IMR-90 (cell line): ENCODE data around the gene SPHK1. TPM values are rescaled to one million over a fixed set of nuclear protein-coding genes. Genes with fewer than 3 reads are reported as not detected.

Experiments
- ATAC-seq: fragments of 200-7000 bp; cut with Tn5 transposase; 2 replicates; pipeline ENCODE4 v1.9.1; 2020; ENCODE audit warnings: low read depth, mild to moderate bottlenecking, moderate library complexity
- BruUV-seq: library from RNA; stranded (reverse); fragments of 400-500 nt; replicated peaks from 2 replicates; lab custom pipeline; 2021; lab: Mats Ljungman, UMichigan
- CTCF ChIA-PET: fragments of 300-600 bp; formaldehyde crosslinking; extraction: SDS; loops from one replicate; lab custom pipeline; 2021; ENCODE audit warnings: antibody characterized with exemption; lab: Yijun Ruan, JAX
- POLR2A ChIA-PET: fragments of 300-600 bp; sonication (Branson Sonifier 250); formaldehyde crosslinking; loops from one replicate; lab custom pipeline; 2022; ENCODE audit warnings: antibody characterized with exemption; ENCODE audit not compliant: unreplicated experiment; lab: Charles Lee
- DNase-seq: peaks from one replicate; pipeline ENCODE4 v3.0.0; 2013
- H2AFZ ChIP-seq: replicated peaks from 2 replicates; pipeline ENCODE3; 2013; ENCODE audit warnings: low read length, mild to moderate bottlenecking; ENCODE audit not compliant: poor library complexity
- H2AK5ac ChIP-seq: 2 replicates; pipeline ENCODE4 v1.6.1; 2013; ENCODE audit warnings: low read depth, low read length, inconsistent platforms
- H2AK9ac ChIP-seq: replicated peaks from 2 replicates; pipeline ENCODE3; 2013; ENCODE audit warnings: mild to moderate bottlenecking, low read depth, low read length, moderate library complexity; ENCODE audit not compliant: poor library complexity
- H2BK120ac ChIP-seq: 2 replicates; pipeline ENCODE4 v1.6.1; 2013; ENCODE audit warnings: low read depth, low read length, inconsistent platforms
- H2BK15ac ChIP-seq: 3 replicates; pipeline ENCODE4 v1.6.1; 2013; ENCODE audit warnings: low read depth, low read length, inconsistent platforms
- H2BK20ac ChIP-seq: 2 replicates; pipeline ENCODE4 v1.6.1; 2013; ENCODE audit warnings: low read depth, mild to moderate bottlenecking, inconsistent platforms, low read length, moderate library complexity
- H2BK5ac ChIP-seq: 2 replicates; pipeline ENCODE4 v1.6.1; 2013; ENCODE audit warnings: mild to moderate bottlenecking, low read depth, low read length, inconsistent platforms; ENCODE audit not compliant: poor library complexity, severe bottlenecking
- H3K14ac ChIP-seq: replicated peaks from 2 replicates; pipeline ENCODE4 v1.6.1; 2013; ENCODE audit warnings: low read depth, low read length, inconsistent platforms
- H3K18ac ChIP-seq: 2 replicates; pipeline ENCODE4 v1.6.1; 2013; ENCODE audit warnings: low read depth, low read length, control low read depth
- H3K23ac ChIP-seq: 2 replicates; pipeline ENCODE4 v1.6.1; 2013; ENCODE audit warnings: low read depth, low read length, inconsistent platforms
- H3K27ac ChIP-seq: 2 replicates; pipeline ENCODE4 v1.5.1; 2013; ENCODE audit warnings: mild to moderate bottlenecking, control low read depth, low read length; ENCODE audit not compliant: insufficient read depth
- H3K27me3 ChIP-seq: 2 replicates; pipeline ENCODE4 v1.6.1; 2013; ENCODE audit warnings: low read length; ENCODE audit not compliant: control insufficient read depth, insufficient read depth
- H3K36me3 ChIP-seq: 2 replicates; pipeline ENCODE4 v1.6.1; 2013; ENCODE audit warnings: low read length, mixed read lengths; ENCODE audit not compliant: control insufficient read depth, insufficient read depth
- H3K4ac ChIP-seq: 2 replicates; pipeline ENCODE4 v1.6.1; 2013; ENCODE audit warnings: low read depth, low read length, inconsistent platforms
- H3K4me1 ChIP-seq: 2 replicates; pipeline ENCODE4 v1.6.1; 2013; ENCODE audit warnings: low read length, mixed read lengths; ENCODE audit not compliant: control insufficient read depth, insufficient read depth
- H3K4me2 ChIP-seq: 2 replicates; pipeline ENCODE4 v1.6.1; 2013; ENCODE audit warnings: low read depth, mild to moderate bottlenecking, control low read depth, low read length, moderate library complexity
- H3K4me3 ChIP-seq: 2 replicates; pipeline ENCODE4 v1.5.1; 2013; ENCODE audit warnings: low read depth, mild to moderate bottlenecking, control low read depth, low read length, moderate library complexity; ENCODE audit not compliant: insufficient read depth
- H3K56ac ChIP-seq: 2 replicates; pipeline ENCODE4 v1.6.1; 2013; ENCODE audit warnings: low read length, inconsistent platforms; ENCODE audit not compliant: insufficient read depth; ENCODE audit errors: extremely low read depth
- H3K79me1 ChIP-seq, 2 experiments: 2 replicates each; pipeline ENCODE4 v1.6.1; 2013; ENCODE audit warnings: low read length in 2 of 2, inconsistent platforms in 1 of 2, low read depth in 1 of 2
- H3K9ac ChIP-seq: 2 replicates; pipeline ENCODE4 v1.6.1; 2013; ENCODE audit warnings: low read depth, low read length, control low read depth
- H3K9me1 ChIP-seq: 2 replicates; pipeline ENCODE4 v1.6.1; 2013; ENCODE audit warnings: low read length, inconsistent platforms; ENCODE audit not compliant: insufficient read depth
- H3K9me3 ChIP-seq: 2 replicates; pipeline ENCODE4 v1.6.1; 2013; ENCODE audit warnings: low read length; ENCODE audit not compliant: control insufficient read depth, insufficient read depth
- H4K20me1 ChIP-seq: 2 replicates; pipeline ENCODE4 v1.6.1; 2013; ENCODE audit warnings: low read length, inconsistent platforms; ENCODE audit not compliant: insufficient read depth
- H4K5ac ChIP-seq: 2 replicates; pipeline ENCODE4 v1.6.1; 2013; ENCODE audit warnings: mild to moderate bottlenecking, low read depth, low read length, control low read depth
- H4K8ac ChIP-seq, 2 experiments: 2 replicates each; pipeline ENCODE4 v1.6.1; 2013; ENCODE audit warnings: low read depth in 2 of 2, low read length in 2 of 2, control low read depth in 1 of 2, inconsistent platforms in 1 of 2
- H4K91ac ChIP-seq: 2 replicates; pipeline ENCODE4 v1.6.1; 2013; ENCODE audit warnings: low read depth, low read length, inconsistent platforms; ENCODE audit not compliant: insufficient read depth
- BHLHE40 ChIP-seq: fragments of 150-350 bp; IDR thresholded peaks from 2 replicates; pipeline ENCODE4 v1.6.1; 2016; ENCODE audit warnings: mild to moderate bottlenecking, low read depth, low read length
- CEBPB ChIP-seq: IDR thresholded peaks from 2 replicates; pipeline ENCODE4 v1.6.1; 2012; ENCODE audit warnings: low read depth, low read length, improper control_type of control experiment
- ELK1 ChIP-seq: fragments of 150-350 bp; IDR thresholded peaks from 2 replicates; pipeline ENCODE4 v1.6.1; 2016; ENCODE audit warnings: low read depth, mild to moderate bottlenecking, low read length, moderate library complexity, borderline replicate concordance
- MAFK ChIP-seq: IDR thresholded peaks from 2 replicates; pipeline ENCODE4 v1.6.1; 2012; ENCODE audit warnings: low read depth, low read length, improper control_type of control experiment
- MAZ ChIP-seq: IDR thresholded peaks from 2 replicates; pipeline ENCODE4 v1.6.1; 2012; ENCODE audit warnings: low read depth, mild to moderate bottlenecking, low read length, improper control_type of control experiment, moderate library complexity, borderline replicate concordance
- MXI1 ChIP-seq: IDR thresholded peaks from 2 replicates; pipeline ENCODE4 v1.6.1; 2012; ENCODE audit warnings: low read depth, mild to moderate bottlenecking, low read length, moderate library complexity, borderline replicate concordance
- NFE2L2 ChIP-seq: fragments of 150-350 bp; IDR thresholded peaks from 2 replicates; pipeline ENCODE4 v1.6.1; 2016; ENCODE audit warnings: low read depth, mild to moderate bottlenecking, low read length
- POLR2A ChIP-seq: IDR thresholded peaks from 2 replicates; pipeline ENCODE4 v1.6.1; 2012; ENCODE audit warnings: mild to moderate bottlenecking, low read depth, low read length
- RAD21 ChIP-seq: IDR thresholded peaks from 2 replicates; pipeline ENCODE4 v1.6.1; 2012; ENCODE audit warnings: low read length, improper control_type of control experiment
- RFX5 ChIP-seq: IDR thresholded peaks from 2 replicates; pipeline ENCODE4 v1.8.0; 2012; ENCODE audit warnings: low read depth, mild to moderate bottlenecking, low read length, moderate library complexity
- SMC3 ChIP-seq: fragments of 150-350 bp; IDR thresholded peaks from 2 replicates; pipeline ENCODE4 v1.6.1; 2016; ENCODE audit warnings: low read depth, mild to moderate bottlenecking, antibody characterized with exemption, low read length, moderate library complexity
- USF2 ChIP-seq: fragments of 150-350 bp; IDR thresholded peaks from 2 replicates; pipeline ENCODE4 v1.6.1; 2017; ENCODE audit warnings: mild to moderate bottlenecking, antibody characterized with exemption, low read length, low read depth
- WGBS, 2 experiments: methylation state at CpG; one replicate each; pipeline versions ENCODE4 v1.1.5 to v1.1.7; 2013; ENCODE audit warnings: missing lambda C conversion rate in 2 of 2; ENCODE audit not compliant: insufficient read length in 1 of 2; ENCODE audit errors: extremely low coverage in 2 of 2; 5-methylcytosine and 5-hydroxymethylcytosine counted together
- dilution Hi-C: fragments of 300-500 bp; cut with HindIII; formaldehyde crosslinking; loops from one replicate; pipeline ENCODE4 v1.14.3; 2018; ENCODE audit warnings: low sequenced_read_pairs; ENCODE audit not compliant: unreplicated experiment
- in situ Hi-C: fragments of 300-500 bp; cut with MboI; formaldehyde crosslinking; loops from 3 replicates; pipeline ENCODE4 v1.14.3; 2019; ENCODE audit warnings: low sequenced_read_pairs, inconsistent platforms, mixed read lengths
- intact Hi-C: fragments of 100-400 bp; cut with micrococcal nuclease; formaldehyde crosslinking; loops from 2 replicates; pipeline ENCODE4 v1.10.0; 2022
- polyA plus RNA-seq, 3 experiments: library from polyadenylated mRNA; depleted of rRNA; stranded (reverse); fragments of >200 nt; gene quantifications; 2 replicates each; pipeline ENCODE4 v1.2.3, GENCODE V29; 2012; ENCODE audit warnings: low replicate concordance in 1 of 3
- total RNA-seq: library from RNA; depleted of rRNA; stranded (reverse); fragments of >200 nt; gene quantifications from 2 replicates; pipeline ENCODE4 v1.2.3, GENCODE V29; 2012
- TF ChIP-seq, protein P1 (sequence below): conservative IDR thresholded peaks from 2 replicates; pipeline ENCODE4 v1.5.1; 2012; ENCODE audit warnings: mild to moderate bottlenecking, low read depth, low read length, improper control_type of control experiment

SPHK1 gene
- total and polyA plus RNA-seq, 2 of the 4 experiments (the other 2 are of a cell fraction), result 44.4 to 82.7 TPM

- peak; percentile 87 for DNase-seq
- Histone ChIP-seq H2BK20ac (peak within 1 kb of the TSS; percentile 99), H4K5ac (peak within 1 kb of the TSS; percentile 86), H4K20me1 (peaks cover 4% of the 10 kb centered on the region; the same call in 1 of the 2 replicates), H3K9me3 (no peaks in the 10 kb centered on the region), H3K79me1 (peaks cover 4 to 35% of the 10 kb centered on the region in 2 experiments; a peak in 3 of 4 replicates), H3K4me2 (peak within 1 kb of the TSS; percentile 99), H3K27ac (peak within 1 kb of the TSS; percentile 93), H3K18ac (peak within 1 kb of the TSS; percentile 90), H3K4ac (peak within 1 kb of the TSS; percentile 100), H3K9me1 (no peaks in the 10 kb centered on the region), H2AK5ac (peak within 1 kb of the TSS; percentile 81), H2BK120ac (peak within 1 kb of the TSS; percentile 100), H3K9ac (peak within 1 kb of the TSS; percentile 93), H4K8ac (peak within 1 kb of the TSS; percentile 93 to 99), H2AFZ (peak within 1 kb of the TSS; percentile 99), H3K23ac (peak within 1 kb of the TSS; percentile 100), H3K27me3 (no peaks in the 10 kb centered on the region), H4K91ac (peak within 1 kb of the TSS; percentile 100), H3K4me3 (peak within 1 kb of the TSS; percentile 85), H3K4me1 (peaks cover 4% of the 10 kb centered on the region; the same call in 1 of the 2 replicates), H2BK5ac (peak within 1 kb of the TSS; percentile 95), H3K36me3 (no peaks in the 10 kb centered on the region), H2BK15ac (peak within 1 kb of the TSS; percentile 90; the same call in 2 of the 3 replicates), H3K14ac (peak within 1 kb of the TSS; percentile 100), H2AK9ac (peak within 1 kb of the TSS; percentile 99), H3K56ac (peak within 1 kb of the TSS; percentile 99)
- in situ Hi-C loops (no loop called here), intact Hi-C loops (loop anchor here (1.0 kb wide), 1 partner anchor 32 kb away; no protein-coding TSS in a partner anchor), dilution Hi-C loops (no loop called here)
- peak; percentile 99 for ATAC-seq
- 0% methylated on average over 51 of the region's 75 CpGs; no CpG with 5 or more reads in 1 of the 2 experiments for WGBS, 2 experiments
- no TSS peak for BruUV-seq
- ChIA-PET CTCF (interaction anchor here (0.6 to 1.5 kb wide), 5 partner anchors 14 to 44 kb away, joined by 3 to 7 read pairs (median 3); no protein-coding TSS in a partner anchor), POLR2A (no interaction called here)
- TF ChIP-seq RFX5 (no peak), SMC3 (no peak), MAFK (no peak), CEBPB (no peak), RAD21 (peak; percentile 21; the same call in 1 of the 2 replicates), BHLHE40 (no peak; the same call in 1 of the 2 replicates), MAZ (peak; percentile 81; the same call in 1 of the 2 replicates), ELK1 (no peak), MXI1 (peak; percentile 19), USF2 (peak; percentile 50; the same call in 1 of the 2 replicates), POLR2A (peak; percentile 93), NFE2L2 (no peak)
- TF ChIP-seq, protein P1, sequence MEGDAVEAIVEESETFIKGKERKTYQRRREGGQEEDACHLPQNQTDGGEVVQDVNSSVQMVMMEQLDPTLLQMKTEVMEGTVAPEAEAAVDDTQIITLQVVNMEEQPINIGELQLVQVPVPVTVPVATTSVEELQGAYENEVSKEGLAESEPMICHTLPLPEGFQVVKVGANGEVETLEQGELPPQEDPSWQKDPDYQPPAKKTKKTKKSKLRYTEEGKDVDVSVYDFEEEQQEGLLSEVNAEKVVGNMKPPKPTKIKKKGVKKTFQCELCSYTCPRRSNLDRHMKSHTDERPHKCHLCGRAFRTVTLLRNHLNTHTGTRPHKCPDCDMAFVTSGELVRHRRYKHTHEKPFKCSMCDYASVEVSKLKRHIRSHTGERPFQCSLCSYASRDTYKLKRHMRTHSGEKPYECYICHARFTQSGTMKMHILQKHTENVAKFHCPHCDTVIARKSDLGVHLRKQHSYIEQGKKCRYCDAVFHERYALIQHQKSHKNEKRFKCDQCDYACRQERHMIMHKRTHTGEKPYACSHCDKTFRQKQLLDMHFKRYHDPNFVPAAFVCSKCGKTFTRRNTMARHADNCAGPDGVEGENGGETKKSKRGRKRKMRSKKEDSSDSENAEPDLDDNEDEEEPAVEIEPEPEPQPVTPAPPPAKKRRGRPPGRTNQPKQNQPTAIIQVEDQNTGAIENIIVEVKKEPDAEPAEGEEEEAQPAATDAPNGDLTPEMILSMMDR, result peak; percentile 28; the same call in 1 of the 2 replicates
Measured at GRCh38 chr17:76353599-76354316, 30.7 kb upstream of the SPHK1 start, which contains the start of gene PRPSAP1. PRPSAP1 (minus strand) TSS chr17:76353916; CDS start chr17:76353703, 213 bp downstream.
